ENCODE results near the gene FYB1. TPM values are rescaled to one million over a fixed set of nuclear protein-coding genes. Genes with fewer than 3 reads are reported as not detected.

FYB1 gene
- total and polyA plus RNA-seq, 2 donors (not counting 1 experiment from before 2014, with no cell fraction given), result 1.3 to 1.4 TPM

DNA sequence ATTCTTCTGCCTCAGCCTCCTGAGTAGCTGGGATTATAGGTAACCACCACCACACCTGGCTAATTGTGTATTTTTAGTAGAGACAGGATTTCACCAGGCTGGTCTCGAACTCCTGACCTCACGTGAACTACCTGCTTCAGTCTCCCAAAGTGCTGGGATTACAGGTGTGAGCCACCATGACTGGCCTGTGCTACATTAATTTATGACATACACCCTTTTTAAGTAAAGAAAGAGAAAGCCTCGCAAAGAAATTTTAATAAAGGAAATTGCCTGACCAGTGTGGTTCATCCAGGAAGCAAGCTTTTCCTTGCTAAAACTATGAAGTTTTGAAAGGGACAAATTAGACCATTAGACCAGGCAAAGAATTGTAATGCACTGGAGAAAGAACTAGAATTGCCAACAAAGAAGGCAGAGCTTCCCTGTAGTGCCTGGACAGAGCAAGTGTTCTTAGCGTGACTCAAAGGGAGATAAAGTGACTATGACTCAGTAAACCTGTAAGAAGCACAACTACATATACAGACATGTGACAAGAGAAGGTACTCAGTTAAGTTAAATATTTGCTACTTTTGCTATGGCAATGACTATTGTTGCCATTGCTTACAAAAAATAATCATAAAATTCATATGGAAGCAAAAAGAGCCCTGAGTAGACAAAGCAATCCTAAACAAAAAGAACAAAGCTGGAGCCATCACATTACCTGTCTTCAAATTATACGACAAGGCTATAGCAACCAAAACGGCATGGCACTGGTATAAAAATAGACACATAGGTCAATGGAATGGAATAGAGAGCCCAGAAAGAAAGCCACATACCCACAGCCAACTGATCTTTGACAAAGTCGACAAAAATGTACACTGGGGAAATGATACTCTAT is 54.6 kb downstream of the FYB1 start:
- Mint-ChIP-seq H3K4me3 (no peak overlapping the region), H3K9me3 (ENCODE audit: insufficient read depth) (no peaks in the 10 kb centered on the region), H3K27ac (no peak overlapping the region), H3K4me1 (peaks cover 9% of the 10 kb centered on the region), H3K27me3 (peaks cover 10% of the 10 kb centered on the region)
- no peak overlapping the region for H3K27ac ChIP-seq (ENCODE audit: low read length in 2 of 2)
- no peaks in the 10 kb centered on the region for H3K36me3 ChIP-seq (replicated peaks in 1 of 2; ENCODE audit: control extremely low read depth in 1 of 2, control insufficient read depth in 1 of 2, extremely low read depth in 1 of 2, insufficient read depth in 2 of 2, low read length in 1 of 2)
- H3K4me1 ChIP-seq (ENCODE audit: control insufficient read depth in 2 of 2, insufficient read depth in 2 of 2, low read length in 2 of 2), result peaks cover 7 to 8% of the 10 kb centered on the region in 2 donors
- no peak for DNase-seq
- H3K9me3 ChIP-seq (ENCODE audit: control extremely low read depth in 1 of 3, control insufficient read depth in 2 of 3, insufficient read depth in 1 of 3, low read length in 2 of 3), result no peaks in the 10 kb centered on the region
- ChIA-PET CTCF (interaction anchor here (1.3 kb wide), 2 partner anchors 52 to 723 kb away, joined by 3 read pairs; no protein-coding TSS in a partner anchor), POLR2A (no interaction called here)
- H3K79me2 ChIP-seq (ENCODE audit: control insufficient read depth, insufficient read depth, low read length), result no peaks in the 10 kb centered on the region
- no peaks in the 10 kb centered on the region for H3K27me3 ChIP-seq (replicated peaks in 1 of 4; ENCODE audit: control extremely low read depth in 1 of 4, control insufficient read depth in 3 of 4, insufficient read depth in 4 of 4, low read length in 3 of 4)
- no peak for ATAC-seq (ENCODE audit: low read depth)
- no peak overlapping the region for H2AFZ ChIP-seq (ENCODE audit: insufficient read depth, low read depth, low read length, poor library complexity, severe bottlenecking)
- WGBS (ENCODE audit: insufficient coverage), result 90% methylated on average over 3 of the region's 7 CpGs
- no peaks in the 10 kb centered on the region for H4K20me1 ChIP-seq (ENCODE audit: control insufficient read depth, insufficient read depth, low read length, poor library complexity, severe bottlenecking)
- no peak overlapping the region for H3K4me2 ChIP-seq (replicated peaks; ENCODE audit: low read depth, low read length, poor library complexity, severe bottlenecking)
- intact Hi-C loops (cut with micrococcal nuclease), result no loop called here
- H3K9ac ChIP-seq (ENCODE audit: low read length), result no peak overlapping the region
- TF ChIP-seq EZH2 (IDR thresholded peaks at IDR 0.05; ENCODE audit: borderline replicate concordance, insufficient read depth, low read depth, low read length, poor library complexity, severe bottlenecking) (no peak), CTCF (IDR thresholded peaks at IDR 0.05) (no peak)
- no peak overlapping the region for H3K4me3 ChIP-seq (ENCODE audit: control extremely low read depth in 1 of 5, extremely low read depth in 1 of 5, insufficient read depth in 1 of 5, low read depth in 2 of 5, low read length in 4 of 5)

- H4K20me1 ChIP-seq (ENCODE audit: control insufficient read depth, insufficient read depth, low read length, poor library complexity, severe bottlenecking), result no peaks in the 10 kb centered on the region
- no peak for DNase-seq
- TF ChIP-seq EZH2 (IDR thresholded peaks at IDR 0.05; ENCODE audit: borderline replicate concordance, insufficient read depth, low read depth, low read length, poor library complexity, severe bottlenecking) (no peak), CTCF (IDR thresholded peaks at IDR 0.05) (no peak)
- no peaks in the 10 kb centered on the region for H3K36me3 ChIP-seq (replicated peaks in 1 of 2; ENCODE audit: control extremely low read depth in 1 of 2, control insufficient read depth in 1 of 2, extremely low read depth in 1 of 2, insufficient read depth in 2 of 2, low read length in 1 of 2)
- H3K9ac ChIP-seq (ENCODE audit: low read length), result no peak overlapping the region
- ChIA-PET POLR2A (no interaction called here), CTCF (interaction anchor here (1.3 kb wide), 1 partner anchor 722 kb away, joined by 3 read pairs; no protein-coding TSS in a partner anchor)
- H3K27me3 ChIP-seq (replicated peaks in 1 of 4; ENCODE audit: control extremely low read depth in 1 of 4, control insufficient read depth in 3 of 4, insufficient read depth in 4 of 4, low read length in 3 of 4), result no peaks in the 10 kb centered on the region
- WGBS (ENCODE audit: insufficient coverage), result 0% methylated on average over 1 of the region's 1 CpG
- H3K4me3 Mint-ChIP-seq, result no peak overlapping the region
- no peaks in the 10 kb centered on the region for H3K79me2 ChIP-seq (ENCODE audit: control insufficient read depth, insufficient read depth, low read length)
- peaks cover 9% of the 10 kb centered on the region for H3K4me1 Mint-ChIP-seq
- H3K9me3 ChIP-seq (ENCODE audit: control extremely low read depth in 1 of 3, control insufficient read depth in 2 of 3, insufficient read depth in 1 of 3, low read length in 2 of 3), result no peaks in the 10 kb centered on the region
- peaks cover 7 to 8% of the 10 kb centered on the region in 2 donors for H3K4me1 ChIP-seq (ENCODE audit: control insufficient read depth in 2 of 2, insufficient read depth in 2 of 2, low read length in 2 of 2)
- H3K9me3 Mint-ChIP-seq (ENCODE audit: insufficient read depth), result no peaks in the 10 kb centered on the region
- no peak for ATAC-seq (ENCODE audit: low read depth)
- H3K27me3 Mint-ChIP-seq, result peaks cover 14% of the 10 kb centered on the region
- intact Hi-C loops (cut with micrococcal nuclease), result no loop called here
- no peak overlapping the region for H2AFZ ChIP-seq (ENCODE audit: insufficient read depth, low read depth, low read length, poor library complexity, severe bottlenecking)
- no peak overlapping the region for H3K4me2 ChIP-seq (replicated peaks; ENCODE audit: low read depth, low read length, poor library complexity, severe bottlenecking)
- H3K27ac ChIP-seq (ENCODE audit: low read length in 2 of 2), result no peak overlapping the region
- no peak overlapping the region for H3K4me3 ChIP-seq (ENCODE audit: control extremely low read depth in 1 of 5, extremely low read depth in 1 of 5, insufficient read depth in 1 of 5, low read depth in 2 of 5, low read length in 4 of 5)
- H3K27ac Mint-ChIP-seq, result no peak overlapping the region
These were observed 55.3 kb downstream of the FYB1 start for GRCh38 chr5:39164016-39164415.

All from B cell (primary cell).